Keratinocyte (primary cell): ENCODE data around the gene NR1H2.
"Not testable (repeated sequence)": the region's sequence is repeated elsewhere in the genome, so short reads cannot be mapped to it uniquely, and the experiment has no call there.

ENCODE experiments used
- EZH2 ChIP-seq: IDR thresholded peaks from one replicate; pipeline ENCODE4 v1.6.1; 2012; ENCODE audit warnings: inconsistent platforms, mild to moderate bottlenecking, low read length, moderate library complexity
- TF ChIP-seq, protein P1 (sequence below), 3 experiments: IDR thresholded peaks in 1 of 3; conservative IDR thresholded peaks in 1 of 3; optimal IDR thresholded peaks in 1 of 3; 2 replicates in 2 of 3; 3 replicates in 1 of 3; pipeline versions ENCODE3 to v1.5.1; 2011; ENCODE audit warnings: low read length in 3 of 3, mild to moderate bottlenecking in 3 of 3, moderate library complexity in 2 of 3, control low read depth in 1 of 3, inconsistent platforms in 1 of 3; ENCODE audit not compliant: insufficient read depth in 2 of 3; ENCODE audit errors: extremely low read depth in 1 of 3

DNA sequence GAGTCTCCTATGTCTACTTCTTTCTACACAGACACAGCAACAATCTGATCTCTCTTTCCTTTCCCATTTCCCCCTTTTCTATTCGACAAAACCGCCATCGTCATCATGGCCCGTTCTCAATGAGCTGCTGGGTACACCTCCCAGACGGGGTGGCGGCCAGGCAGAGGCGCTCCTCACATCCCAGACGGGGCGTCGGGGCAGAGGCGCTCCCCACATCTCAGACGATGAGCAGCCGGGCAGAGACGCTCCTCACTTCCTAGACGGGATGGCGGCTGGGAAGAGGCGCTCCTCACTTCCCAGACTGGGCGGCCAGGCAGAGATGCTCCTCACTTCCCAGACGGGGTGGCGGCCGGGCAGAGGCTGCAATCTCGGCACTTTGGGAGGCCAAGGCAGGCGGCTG is 14.7 kb downstream of the NR1H2 start:
- TF ChIP-seq, protein P1, sequence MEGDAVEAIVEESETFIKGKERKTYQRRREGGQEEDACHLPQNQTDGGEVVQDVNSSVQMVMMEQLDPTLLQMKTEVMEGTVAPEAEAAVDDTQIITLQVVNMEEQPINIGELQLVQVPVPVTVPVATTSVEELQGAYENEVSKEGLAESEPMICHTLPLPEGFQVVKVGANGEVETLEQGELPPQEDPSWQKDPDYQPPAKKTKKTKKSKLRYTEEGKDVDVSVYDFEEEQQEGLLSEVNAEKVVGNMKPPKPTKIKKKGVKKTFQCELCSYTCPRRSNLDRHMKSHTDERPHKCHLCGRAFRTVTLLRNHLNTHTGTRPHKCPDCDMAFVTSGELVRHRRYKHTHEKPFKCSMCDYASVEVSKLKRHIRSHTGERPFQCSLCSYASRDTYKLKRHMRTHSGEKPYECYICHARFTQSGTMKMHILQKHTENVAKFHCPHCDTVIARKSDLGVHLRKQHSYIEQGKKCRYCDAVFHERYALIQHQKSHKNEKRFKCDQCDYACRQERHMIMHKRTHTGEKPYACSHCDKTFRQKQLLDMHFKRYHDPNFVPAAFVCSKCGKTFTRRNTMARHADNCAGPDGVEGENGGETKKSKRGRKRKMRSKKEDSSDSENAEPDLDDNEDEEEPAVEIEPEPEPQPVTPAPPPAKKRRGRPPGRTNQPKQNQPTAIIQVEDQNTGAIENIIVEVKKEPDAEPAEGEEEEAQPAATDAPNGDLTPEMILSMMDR (optimal IDR thresholded peaks at IDR 0.05 in 1 of 3, IDR thresholded peaks at IDR 0.05 in 1 of 3, conservative IDR thresholded peaks at IDR 0.05 in 1 of 3; ENCODE audit: extremely low read depth in 1 of 3, insufficient read depth in 2 of 3, low read length in 3 of 3) = not testable (repeated sequence)
- TF ChIP-seq EZH2 = not testable (repeated sequence)
